ENCODE results near the gene USP10.

The USP10 gene

GRCh38 chr16:84756830-84757229, 57.0 kb downstream of the USP10 start:
- no peak for TF ChIP-seq CTCF (conservative IDR thresholded peaks at IDR 0.05; ENCODE audit: low read length)
- no peaks in the 10 kb centered on the region for H3K9me2 ChIP-seq (replicated peaks; ENCODE audit: low read depth, low read length)
- peaks cover 20% of the 10 kb centered on the region; the same call in 1 of the 2 replicates for H3K36me3 ChIP-seq (ENCODE audit: insufficient read depth, low read length)
- peaks cover 8% of the 10 kb centered on the region for H4K20me1 ChIP-seq (ENCODE audit: insufficient read depth, low read length, poor library complexity, severe bottlenecking)
- no peak overlapping the region for H3K4me2 ChIP-seq (ENCODE audit: low read depth, low read length, poor library complexity, severe bottlenecking)
- peaks cover 10% of the 10 kb centered on the region for H3F3A ChIP-seq (ENCODE audit: low read depth)
- H3K27me3 ChIP-seq (ENCODE audit: insufficient read depth, low read length, poor library complexity, severe bottlenecking), result no peaks in the 10 kb centered on the region
- no peak overlapping the region for H3K4me3 ChIP-seq (ENCODE audit: low read length, poor library complexity, severe bottlenecking)
- H3K9me3 ChIP-seq (ENCODE audit: insufficient read depth, low read depth, low read length), result no peaks in the 10 kb centered on the region
- H3K4me1 ChIP-seq (ENCODE audit: insufficient read depth, low read length, poor library complexity, severe bottlenecking), result peaks cover 66% of the 10 kb centered on the region
- no peak overlapping the region for H2AFZ ChIP-seq (ENCODE audit: low read length)
- no peak overlapping the region for H3K9ac ChIP-seq (ENCODE audit: low read depth, low read length, poor library complexity, severe bottlenecking)
- H3K79me2 ChIP-seq (ENCODE audit: insufficient read depth, low read length), result peaks cover 85% of the 10 kb centered on the region

- Histone ChIP-seq H3K4me2 (ENCODE audit: low read depth, low read length, poor library complexity, severe bottlenecking) (peak overlapping the region; percentile 85), H4K20me1 (ENCODE audit: insufficient read depth, low read length, poor library complexity, severe bottlenecking) (peaks cover 7% of the 10 kb centered on the region), H3K9ac (ENCODE audit: low read depth, low read length, poor library complexity, severe bottlenecking) (peak overlapping the region; percentile 65)
These were observed 58.8 kb downstream of the USP10 start for GRCh38 chr16:84758627-84759026.

GRCh38 chr16:84759061-84759460, 59.3 kb downstream of the USP10 start:
- Histone ChIP-seq H3K4me3 (ENCODE audit: low read length, poor library complexity, severe bottlenecking) (peak overlapping the region; percentile 57), H2AFZ (ENCODE audit: low read length) (no peak overlapping the region), H4K20me1 (ENCODE audit: insufficient read depth, low read length, poor library complexity, severe bottlenecking) (peaks cover 3% of the 10 kb centered on the region), H3K27me3 (ENCODE audit: insufficient read depth, low read length, poor library complexity, severe bottlenecking) (no peaks in the 10 kb centered on the region), H3K79me2 (ENCODE audit: insufficient read depth, low read length) (peaks cover 65% of the 10 kb centered on the region), H3F3A (ENCODE audit: low read depth) (peaks cover 10% of the 10 kb centered on the region), H3K9me3 (ENCODE audit: insufficient read depth, low read depth, low read length) (no peaks in the 10 kb centered on the region), H3K4me2 (ENCODE audit: low read depth, low read length, poor library complexity, severe bottlenecking) (peak overlapping the region; percentile 85), H3K4me1 (ENCODE audit: insufficient read depth, low read length, poor library complexity, severe bottlenecking) (peaks cover 56% of the 10 kb centered on the region), H3K9me2 (replicated peaks; ENCODE audit: low read depth, low read length) (no peaks in the 10 kb centered on the region), H3K36me3 (ENCODE audit: insufficient read depth, low read length) (peaks cover 37% of the 10 kb centered on the region; the same call in 1 of the 2 replicates), H3K9ac (ENCODE audit: low read depth, low read length, poor library complexity, severe bottlenecking) (peak overlapping the region; percentile 65)
- TF ChIP-seq EZH2phosphoT487 (IDR thresholded peaks at IDR 0.05; ENCODE audit: borderline replicate concordance), result no peak
- TF ChIP-seq CTCF (conservative IDR thresholded peaks at IDR 0.05; ENCODE audit: low read length), result no peak

More at GRCh38 chr16:84758627-84759026, 58.8 kb downstream of the USP10 start:
- peak overlapping the region; percentile 57 for H3K4me3 ChIP-seq (ENCODE audit: low read length, poor library complexity, severe bottlenecking)
- H2AFZ ChIP-seq (ENCODE audit: low read length), result no peak overlapping the region
- H3K79me2 ChIP-seq (ENCODE audit: insufficient read depth, low read length), result peaks cover 69% of the 10 kb centered on the region
- peaks cover 57% of the 10 kb centered on the region for H3K4me1 ChIP-seq (ENCODE audit: insufficient read depth, low read length, poor library complexity, severe bottlenecking)
- H3K27me3 ChIP-seq (ENCODE audit: insufficient read depth, low read length, poor library complexity, severe bottlenecking), result no peaks in the 10 kb centered on the region
- H3K9me3 ChIP-seq (ENCODE audit: insufficient read depth, low read depth, low read length), result no peaks in the 10 kb centered on the region
- H3F3A ChIP-seq (ENCODE audit: low read depth), result peaks cover 10% of the 10 kb centered on the region
- TF ChIP-seq CTCF (conservative IDR thresholded peaks at IDR 0.05; ENCODE audit: low read length), result no peak
- no peak for TF ChIP-seq EZH2phosphoT487 (IDR thresholded peaks at IDR 0.05; ENCODE audit: borderline replicate concordance)
- peaks cover 33% of the 10 kb centered on the region; the same call in 1 of the 2 replicates for H3K36me3 ChIP-seq (ENCODE audit: insufficient read depth, low read length)
- H3K9me2 ChIP-seq (replicated peaks; ENCODE audit: low read depth, low read length), result no peaks in the 10 kb centered on the region

Data from Loucy (cell line).